HG03521 (cell line): ENCODE data around the gene MCF2L.
"Not testable (repeated sequence)": the region's sequence is repeated elsewhere in the genome, so short reads cannot be mapped to it uniquely, and the experiment has no call there.

ENCODE experiments used
- ATAC-seq: cut with Tn5 transposase; IDR thresholded peaks from one replicate; pipeline ENCODE4 v1.9.1; 2021; ENCODE audit warnings: mild to moderate bottlenecking, moderate library complexity; ENCODE audit not compliant: unreplicated experiment

The MCF2L gene

GRCh38 chr13:113106711-113107351 lies 137.8 kb downstream of the MCF2L start:
- ATAC-seq, result no peak

GRCh38 chr13:113108521-113108920 lies 139.5 kb downstream of the MCF2L start:
- not testable (repeated sequence) for ATAC-seq

- no peak for ATAC-seq
Observed at GRCh38 chr13:113109151-113110047, 140.4 kb downstream of the MCF2L start.

- no peak for ATAC-seq
Observed at GRCh38 chr13:113110048-113110851, 141.2 kb downstream of the MCF2L start.

GRCh38 chr13:113110852-113111315 lies 141.9 kb downstream of the MCF2L start:
- ATAC-seq, result no peak

GRCh38 chr13:113111821-113112220 lies 142.8 kb downstream of the MCF2L start:
- ATAC-seq, result not testable (repeated sequence)

GRCh38 chr13:113112475-113112874 lies 143.5 kb downstream of the MCF2L start:
- not testable (repeated sequence) for ATAC-seq

- ATAC-seq, result no peak
Observed at GRCh38 chr13:113112893-113113845, 144.2 kb downstream of the MCF2L start.

- no peak for ATAC-seq
Observed at GRCh38 chr13:113113846-113114271, 144.8 kb downstream of the MCF2L start.

- ATAC-seq, result no peak
Observed at GRCh38 chr13:113114511-113115362, 145.7 kb downstream of the MCF2L start.

- ATAC-seq, result no peak
Observed at GRCh38 chr13:113115363-113116205, 146.6 kb downstream of the MCF2L start.

- no peak for ATAC-seq
Observed at GRCh38 chr13:113116206-113116800, 147.3 kb downstream of the MCF2L start.

GRCh38 chr13:113116871-113117271 lies 147.9 kb downstream of the MCF2L start:
- ATAC-seq, result no peak

GRCh38 chr13:113117335-113117872 lies 148.4 kb downstream of the MCF2L start:
- ATAC-seq, result no peak

- no peak for ATAC-seq
Observed at GRCh38 chr13:113117911-113118260, 148.9 kb downstream of the MCF2L start.

- ATAC-seq, result no peak
Observed at GRCh38 chr13:113118261-113119021, 149.4 kb downstream of the MCF2L start.
